Thymus (tissue), 11 donors: ENCODE results near the gene TBC1D5. TPM values are rescaled to one million over a fixed set of nuclear protein-coding genes. Genes with fewer than 3 reads are reported as not detected.
A peak's percentile ranks its signal among the peaks of the same experiment; 100 is the strongest.
"Not testable (repeated sequence)": the region's sequence is repeated elsewhere in the genome, so short reads cannot be mapped to it uniquely, and the experiment has no call there.

ENCODE experiments used
- DNase-seq, 9 donors: peaks; one replicate each; pipeline ENCODE4 v3.0.0-alpha.2; 2013; ENCODE audit warnings: low spot score in 9 of 9, low read depth in 6 of 9, missing footprints in 1 of 9
- H3K27ac ChIP-seq, 2 donors: one replicate each; pipeline ENCODE4 v1.5.1; 2013; ENCODE audit warnings: control low read depth in 1 of 2, low read depth in 1 of 2, low read length in 1 of 2, mild to moderate bottlenecking in 1 of 2, moderate library complexity in 1 of 2
- H3K27me3 ChIP-seq, 2 donors: one replicate each; pipeline ENCODE4 v1.5.1; 2013; ENCODE audit warnings: low read length in 1 of 2; ENCODE audit not compliant: control insufficient read depth in 2 of 2, insufficient read depth in 1 of 2
- H3K36me3 ChIP-seq, 2 donors: one replicate each; pipeline ENCODE4 v1.5.1; 2013; ENCODE audit warnings: low read length in 1 of 2, mild to moderate bottlenecking in 1 of 2, moderate library complexity in 1 of 2; ENCODE audit not compliant: control insufficient read depth in 2 of 2, insufficient read depth in 2 of 2
- H3K4me1 ChIP-seq, 2 donors: one replicate each; pipeline ENCODE4 v1.5.1; 2013; ENCODE audit warnings: low read length in 2 of 2; ENCODE audit not compliant: control insufficient read depth in 2 of 2, insufficient read depth in 2 of 2
- H3K4me3 ChIP-seq, 2 donors: one replicate each; pipeline ENCODE4 v1.5.1; 2013; ENCODE audit warnings: low read length in 2 of 2, control low read depth in 1 of 2, mild to moderate bottlenecking in 1 of 2
- H3K9me3 ChIP-seq, 2 donors: one replicate each; pipeline ENCODE4 v1.5.1; 2013; ENCODE audit warnings: low read length in 1 of 2, mild to moderate bottlenecking in 1 of 2; ENCODE audit not compliant: control insufficient read depth in 2 of 2, insufficient read depth in 1 of 2
- WGBS: extraction: QIAGEN DNeasy Blood & Tissue Kit; methylation state at CpG from one replicate; pipeline ENCODE4 v1.1.7; 2013; 5-methylcytosine and 5-hydroxymethylcytosine counted together
- polyA plus RNA-seq: library from polyadenylated mRNA; stranded (reverse); fragments of 200-250 nt; gene quantifications from one replicate; pipeline ENCODE4 v1.2.3, GENCODE V29; 2013
- total RNA-seq: library from RNA; stranded (reverse); fragments of 120-200 nt; gene quantifications from one replicate; pipeline ENCODE4 v1.2.4, GENCODE V29; 2013
- donor health status: healthy.

TBC1D5 gene
- total and polyA plus RNA-seq, 2 donors, result 8.9 to 37.3 TPM

- Histone ChIP-seq H3K27me3 (no peaks in the 10 kb centered on the region), H3K4me1 (no peaks in the 10 kb centered on the region), H3K4me3 (no peak overlapping the region), H3K27ac (no peak overlapping the region), H3K36me3 (no peaks in the 10 kb centered on the region), H3K9me3 (no peaks in the 10 kb centered on the region)
- 95% methylated on average over 1 of the region's 1 CpG for WGBS
- no peak for DNase-seq
Measured at GRCh38 chr3:17355591-17355990, 386.8 kb downstream of the TBC1D5 start.

DNA sequence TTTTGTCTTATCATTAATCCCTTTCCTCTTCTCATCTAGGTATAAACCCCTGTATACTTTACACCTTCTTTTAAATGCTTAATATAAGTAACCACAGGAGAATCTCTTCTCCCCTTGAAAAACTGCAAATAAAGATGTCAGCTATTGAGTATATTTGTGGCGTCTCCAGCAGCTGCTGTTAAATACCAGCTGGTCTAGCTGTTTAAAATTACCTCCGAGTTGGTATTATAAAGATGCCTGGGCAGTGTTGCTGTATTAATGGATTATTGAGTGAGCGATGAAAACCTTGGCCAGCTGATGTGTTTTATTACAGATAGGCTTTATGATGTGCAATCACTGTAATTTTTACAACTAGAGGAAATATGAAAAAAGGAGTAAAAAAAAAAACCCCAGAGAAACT, 388.1 kb downstream of the TBC1D5 start:
- Histone ChIP-seq H3K27ac (no peak overlapping the region), H3K36me3 (no peaks in the 10 kb centered on the region)
- DNase-seq, result no peak

DNA sequence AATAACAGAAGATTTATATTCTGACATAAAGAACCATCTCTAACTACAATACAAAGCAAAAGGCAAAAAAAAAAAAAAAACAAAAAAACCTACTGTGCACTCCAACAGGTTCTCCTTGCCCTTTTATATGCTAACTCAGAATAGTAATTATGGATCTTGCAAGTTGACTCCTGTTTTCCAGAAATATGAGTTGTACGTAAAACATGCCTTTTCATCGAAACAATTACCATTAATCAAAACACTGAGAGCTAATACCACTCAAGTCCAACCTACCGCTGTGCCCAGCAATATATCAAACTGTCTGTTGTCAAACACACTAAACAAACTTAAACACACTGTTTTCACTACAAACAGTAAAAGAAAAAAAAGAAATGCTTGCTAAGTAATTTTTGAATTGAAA, 389.8 kb downstream of the TBC1D5 start:
- Histone ChIP-seq H3K36me3 (no peaks in the 10 kb centered on the region), H3K27me3 (no peaks in the 10 kb centered on the region), H3K4me3 (no peak overlapping the region), H3K27ac (no peak overlapping the region), H3K9me3 (no peaks in the 10 kb centered on the region), H3K4me1 (no peaks in the 10 kb centered on the region)
- no peak for DNase-seq
- WGBS, result 97% methylated on average over 3 of the region's 3 CpGs

More for the DNA sequence above, 388.1 kb downstream of the TBC1D5 start:
- WGBS, result 98% methylated on average over 3 of the region's 3 CpGs
- Histone ChIP-seq H3K4me3 (no peak overlapping the region), H3K9me3 (no peaks in the 10 kb centered on the region), H3K27me3 (no peaks in the 10 kb centered on the region), H3K4me1 (no peaks in the 10 kb centered on the region)

- H3K27me3 ChIP-seq, H3K9me3 ChIP-seq, H3K36me3 ChIP-seq, H3K27ac ChIP-seq, DNase-seq, H3K4me3 ChIP-seq, H3K4me1 ChIP-seq: not testable (repeated sequence)
- WGBS, result 97% methylated on average over 4 of the region's 4 CpGs
Measured at GRCh38 chr3:17351193-17351592, 391.2 kb downstream of the TBC1D5 start.

DNA sequence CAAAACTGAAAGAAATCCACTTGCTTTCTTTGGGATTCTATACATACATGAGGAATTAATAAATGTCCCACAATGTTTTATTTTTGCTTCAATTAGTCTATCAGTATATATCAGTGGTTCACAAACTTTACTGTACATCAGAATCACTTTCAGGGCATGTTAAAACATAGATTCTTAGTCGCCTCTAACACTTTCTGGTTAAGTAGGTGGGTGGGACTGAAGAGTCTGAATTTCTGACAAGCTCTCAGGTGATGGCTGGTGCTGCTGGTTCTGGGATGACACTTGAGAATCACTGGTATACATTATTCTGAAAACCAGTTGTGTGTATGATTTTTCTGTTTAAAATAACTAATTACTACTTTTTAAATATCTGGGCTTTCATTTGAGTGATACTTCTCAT, 393.3 kb downstream of the TBC1D5 start:
- Histone ChIP-seq H3K4me1 (no peaks in the 10 kb centered on the region), H3K27me3 (no peaks in the 10 kb centered on the region), H3K36me3 (no peaks in the 10 kb centered on the region), H3K4me3 (no peak overlapping the region), H3K27ac (no peak overlapping the region), H3K9me3 (no peaks in the 10 kb centered on the region)
- DNase-seq, result no peak
- 93% methylated on average over 1 of the region's 1 CpG for WGBS

GRCh38 chr3:17342119-17342518, 400.3 kb downstream of the TBC1D5 start:
- no peaks in the 10 kb centered on the region for H3K4me1 ChIP-seq
- H3K9me3 ChIP-seq, result no peaks in the 10 kb centered on the region
- H3K27ac ChIP-seq, result no peak overlapping the region
- H3K4me3 ChIP-seq, result no peak overlapping the region
- no peak for DNase-seq
- H3K36me3 ChIP-seq, result no peaks in the 10 kb centered on the region
- no peaks in the 10 kb centered on the region for H3K27me3 ChIP-seq

DNA sequence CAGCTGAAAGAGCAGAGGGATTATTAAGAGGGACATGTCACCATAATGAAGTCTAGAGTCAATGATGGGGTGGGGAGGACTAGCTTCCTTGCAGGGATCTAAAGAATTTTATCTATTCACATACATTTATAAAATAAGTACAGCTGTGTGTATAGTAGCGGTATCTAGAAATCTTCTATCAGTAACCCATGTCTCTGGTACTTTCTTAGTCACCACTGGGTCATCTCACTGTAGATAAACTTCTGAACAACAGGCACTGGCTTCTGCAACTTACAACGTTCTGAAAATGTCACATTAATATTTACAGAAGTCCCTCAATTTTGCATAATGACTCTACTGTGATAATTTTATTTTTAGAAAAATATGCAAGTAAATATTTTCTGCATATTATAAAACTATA, 401.7 kb downstream of the TBC1D5 start:
- Histone ChIP-seq H3K9me3 (no peaks in the 10 kb centered on the region), H3K4me1 (no peaks in the 10 kb centered on the region), H3K4me3 (no peak overlapping the region), H3K27me3 (no peaks in the 10 kb centered on the region), H3K36me3 (no peaks in the 10 kb centered on the region), H3K27ac (no peak overlapping the region)
- no peak for DNase-seq
- WGBS, result 98% methylated on average over 2 of the region's 2 CpGs

DNA sequence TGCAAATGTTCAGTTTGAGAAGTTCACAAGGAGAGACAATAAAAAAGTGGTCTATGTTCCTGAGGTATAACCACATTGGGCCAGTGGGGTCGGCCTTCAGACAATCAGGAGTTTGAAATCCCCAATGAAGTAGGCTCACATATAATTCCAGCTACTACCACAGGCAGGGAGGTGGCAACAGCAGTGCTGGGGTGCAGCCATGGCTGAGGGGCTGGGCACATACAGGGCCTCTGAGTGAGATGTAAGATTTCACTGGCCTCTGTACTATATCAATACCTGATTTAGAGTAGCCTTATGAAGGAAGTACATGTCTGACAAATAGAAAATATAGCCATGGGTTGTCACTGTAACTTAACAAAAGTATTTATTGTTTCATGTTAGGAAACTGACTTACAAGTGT, 402.2 kb downstream of the TBC1D5 start:
- no peak for DNase-seq
- Histone ChIP-seq H3K36me3 (no peaks in the 10 kb centered on the region), H3K4me1 (no peaks in the 10 kb centered on the region), H3K9me3 (no peaks in the 10 kb centered on the region), H3K27ac (no peak overlapping the region), H3K4me3 (no peak overlapping the region), H3K27me3 (no peaks in the 10 kb centered on the region)
- WGBS, result 98% methylated on average over 1 of the region's 1 CpG

- Histone ChIP-seq H3K36me3 (no peaks in the 10 kb centered on the region), H3K9me3 (no peaks in the 10 kb centered on the region), H3K4me1 (no peaks in the 10 kb centered on the region), H3K4me3 (no peak overlapping the region), H3K27ac (no peak overlapping the region), H3K27me3 (no peaks in the 10 kb centered on the region)
- 98% methylated on average over 6 of the region's 6 CpGs for WGBS
- DNase-seq, result no peak
Measured at GRCh38 chr3:17339132-17339575, 403.3 kb downstream of the TBC1D5 start.

GRCh38 chr3:17336291-17336690, 406.1 kb downstream of the TBC1D5 start:
- no peaks in the 10 kb centered on the region for H3K9me3 ChIP-seq
- no peaks in the 10 kb centered on the region for H3K27me3 ChIP-seq
- H3K36me3 ChIP-seq, result no peaks in the 10 kb centered on the region
- no peaks in the 10 kb centered on the region for H3K4me1 ChIP-seq
- WGBS, result 78% methylated on average over 3 of the region's 3 CpGs
- peak overlapping the region in 1 of 2 donors; percentile 41 for H3K27ac ChIP-seq
- DNase-seq, result peak in 4 of 9 donors; percentile 7 to 42 (median 19)
- H3K4me3 ChIP-seq, result no peak overlapping the region
